LNCaP clone FGC (cell line): Measurements from ENCODE around the gene PPM1H.

ENCODE experiments used
- DNase-seq: peaks from one replicate; pipeline ENCODE4 v3.0.0-alpha.2; 2011; ENCODE audit warnings: low read depth
- H3K4me3 ChIP-seq: 2 replicates; pipeline ENCODE4 v1.5.1; 2011; ENCODE audit warnings: mild to moderate bottlenecking, low read depth, low read length, control low read depth
- CTCF ChIP-seq: IDR thresholded peaks from 2 replicates; pipeline ENCODE4 v1.5.1; 2012; ENCODE audit warnings: mild to moderate bottlenecking; ENCODE audit not compliant: control insufficient read depth, insufficient read depth; ENCODE audit errors: extremely low read depth

PPM1H gene

GRCh38 chr12:62771828-62772227 lies 163.1 kb downstream of the PPM1H start:
- TF ChIP-seq CTCF, result no peak
- no peak for DNase-seq
- H3K4me3 ChIP-seq, result no peak overlapping the region

- DNase-seq, result no peak
- no peak overlapping the region for H3K4me3 ChIP-seq
- no peak for TF ChIP-seq CTCF
Measured at GRCh38 chr12:62770381-62770780, 164.6 kb downstream of the PPM1H start.

GRCh38 chr12:62769076-62769619 lies 165.8 kb downstream of the PPM1H start:
- H3K4me3 ChIP-seq, result no peak overlapping the region
- no peak for TF ChIP-seq CTCF
- DNase-seq, result no peak

GRCh38 chr12:62767946-62768345 lies 167.0 kb downstream of the PPM1H start:
- no peak for DNase-seq
- TF ChIP-seq CTCF, result no peak
- H3K4me3 ChIP-seq, result no peak overlapping the region

- DNase-seq, result no peak
- no peak for TF ChIP-seq CTCF
- no peak overlapping the region for H3K4me3 ChIP-seq
Measured at GRCh38 chr12:62767496-62767895, 167.5 kb downstream of the PPM1H start.

- TF ChIP-seq CTCF, result no peak
- H3K4me3 ChIP-seq, result no peak overlapping the region
- DNase-seq, result no peak
Measured at GRCh38 chr12:62766496-62766895, 168.5 kb downstream of the PPM1H start.

- no peak for TF ChIP-seq CTCF
- DNase-seq, result no peak
- H3K4me3 ChIP-seq, result no peak overlapping the region
Measured at GRCh38 chr12:62763861-62764645, 170.9 kb downstream of the PPM1H start.
